K562 (cell line): Measurements from ENCODE around the gene TDRD10.

Experiments used
- CCAR2 ChIP-seq: fragments of 200-400 bp; formaldehyde crosslinking; IDR thresholded peaks from 2 replicates; pipeline ENCODE4 v1.6.1; 2017; ENCODE audit warnings: mild to moderate bottlenecking, low read depth, low read length
- EHMT2 ChIP-seq: fragments of 450-650 bp; IDR thresholded peaks from 2 replicates; pipeline ENCODE4 v1.6.1; 2018; ENCODE audit warnings: antibody characterized with exemption
- ETV6 ChIP-seq, 3 experiments: fragments of 150-350 bp in 1 of 3; sonication (generic) in 1 of 3; formaldehyde crosslinking in 1 of 3; IDR thresholded peaks; 2 replicates each; pipeline versions ENCODE4 v1.6.1 to v1.8.0; 2014 to 2022; ENCODE audit warnings: borderline replicate concordance in 2 of 3, low read depth in 2 of 3, antibody characterized with exemption in 1 of 3, low read length in 1 of 3, mild to moderate bottlenecking in 1 of 3, missing genetic modification reagents in 1 of 3
- MED1 ChIP-seq: sonication (generic); formaldehyde crosslinking; IDR thresholded peaks from 2 replicates; pipeline ENCODE4 v1.8.1; 2023; ENCODE audit warnings: missing genetic modification reagents, borderline replicate concordance
- SRSF1 ChIP-seq: fragments of 200-400 bp; formaldehyde crosslinking; IDR thresholded peaks from 2 replicates; pipeline ENCODE4 v1.6.1; 2017; ENCODE audit warnings: mild to moderate bottlenecking, low read depth, low read length, moderate library complexity
- TOE1 ChIP-seq, 2 experiments: fragments of 450-650 bp in 1 of 2; sonication (generic) in 1 of 2; formaldehyde crosslinking in 1 of 2; IDR thresholded peaks; 2 replicates each; pipeline versions ENCODE4 v1.7.1 to v1.8.0; 2016 to 2022; ENCODE audit warnings: borderline replicate concordance in 2 of 2, mild to moderate bottlenecking in 2 of 2, antibody characterized with exemption in 1 of 2, inconsistent platforms in 1 of 2, low read depth in 1 of 2, missing genetic modification reagents in 1 of 2, moderate library complexity in 1 of 2
- YY1 ChIP-seq, 3 experiments: IDR thresholded peaks; 2 replicates each; pipeline ENCODE4 v1.6.1; 2011; ENCODE audit warnings: low read length in 2 of 3, mild to moderate bottlenecking in 2 of 3, moderate library complexity in 2 of 3, borderline replicate concordance in 1 of 3, control low read depth in 1 of 3, low read depth in 1 of 3; ENCODE audit not compliant: insufficient read depth in 3 of 3, insufficient replicate concordance in 2 of 3, control insufficient read depth in 1 of 3, insufficient read length in 1 of 3; ENCODE audit errors: extremely low read depth in 1 of 3
- ZBTB33 ChIP-seq: sonication (generic); formaldehyde crosslinking; IDR thresholded peaks from 2 replicates; pipeline ENCODE4 v1.8.1; 2023; ENCODE audit warnings: mild to moderate bottlenecking, missing genetic modification reagents
- ZBTB7A ChIP-seq: IDR thresholded peaks from 2 replicates; pipeline ENCODE4 v1.6.1; 2011; ENCODE audit warnings: low read depth, mild to moderate bottlenecking, low read length, moderate library complexity, borderline replicate concordance; ENCODE audit not compliant: control insufficient read depth
- ZNF24 ChIP-seq: fragments of 450-650 bp; IDR thresholded peaks from 2 replicates; pipeline ENCODE4 v1.6.1; 2016
- ZNF282 ChIP-seq: sonication (generic); formaldehyde crosslinking; IDR thresholded peaks from 2 replicates; pipeline ENCODE4 v1.8.1; 2023; ENCODE audit warnings: missing genetic modification reagents
- ZNF780A ChIP-seq: fragments of 250-450 bp; sonication (Bioruptor Pico); IDR thresholded peaks from 2 replicates; pipeline ENCODE4 v1.5.0; 2021; ENCODE audit warnings: mild to moderate bottlenecking

GRCh38 chr1:154571244-154571963 is 69.4 kb downstream of the TDRD10 start:
- TF ChIP-seq TOE1 (IDR thresholded peaks at IDR 0.05; ENCODE audit: borderline replicate concordance) (no peak), TOE1 (CRISPR knock-in tag; IDR thresholded peaks at IDR 0.05; ENCODE audit: borderline replicate concordance, low read depth) (no peak), EHMT2 (no peak), ZBTB33 (CRISPR knock-in tag) (peak; percentile 62; the same call in 1 of the 2 replicates), ZBTB7A (no peak), MED1 (CRISPR knock-in tag) (no peak), ETV6 (IDR thresholded peaks at IDR 0.05; ENCODE audit: borderline replicate concordance in 1 of 2, low read depth in 2 of 2, low read length in 1 of 2) (no peak), ETV6 (CRISPR knock-in tag; IDR thresholded peaks at IDR 0.05; ENCODE audit: borderline replicate concordance) (no peak), CCAR2 (no peak), ZNF780A (CRISPR knock-in tag) (no peak), SRSF1 (no peak), ZNF24 (no peak), YY1 (IDR thresholded peaks at IDR 0.05; ENCODE audit: borderline replicate concordance in 1 of 3, control insufficient read depth in 1 of 3, extremely low read depth in 1 of 3, insufficient read depth in 3 of 3, insufficient read length in 1 of 3, insufficient replicate concordance in 2 of 3, low read depth in 1 of 3, low read length in 2 of 3) (no peak), ZNF282 (CRISPR knock-in tag) (no peak)
